HFF-Myc (cell line): ENCODE results near the gene SYPL2.
A peak's percentile ranks its signal among the peaks of the same experiment; 100 is the strongest.

ENCODE experiments used
- DNase-seq: peaks from one replicate; pipeline ENCODE4 v3.0.0-alpha.2; 2011; ENCODE audit warnings: low read depth; ENCODE audit errors: extremely low read depth
- H3K4me3 ChIP-seq: replicated peaks from 2 replicates; pipeline ENCODE4 v1.5.1; 2011; ENCODE audit warnings: low read depth, mild to moderate bottlenecking, control low read depth, low read length
- CTCF ChIP-seq: IDR thresholded peaks from 2 replicates; pipeline ENCODE4 v1.5.1; 2012; ENCODE audit warnings: mild to moderate bottlenecking, low read depth, low read length, control low read depth; ENCODE audit errors: missing control alignments

SYPL2 gene

GRCh38 chr1:109501644-109502363 is 35.5 kb downstream of the SYPL2 start:
- no peak for DNase-seq
- no peak for TF ChIP-seq CTCF

DNA sequence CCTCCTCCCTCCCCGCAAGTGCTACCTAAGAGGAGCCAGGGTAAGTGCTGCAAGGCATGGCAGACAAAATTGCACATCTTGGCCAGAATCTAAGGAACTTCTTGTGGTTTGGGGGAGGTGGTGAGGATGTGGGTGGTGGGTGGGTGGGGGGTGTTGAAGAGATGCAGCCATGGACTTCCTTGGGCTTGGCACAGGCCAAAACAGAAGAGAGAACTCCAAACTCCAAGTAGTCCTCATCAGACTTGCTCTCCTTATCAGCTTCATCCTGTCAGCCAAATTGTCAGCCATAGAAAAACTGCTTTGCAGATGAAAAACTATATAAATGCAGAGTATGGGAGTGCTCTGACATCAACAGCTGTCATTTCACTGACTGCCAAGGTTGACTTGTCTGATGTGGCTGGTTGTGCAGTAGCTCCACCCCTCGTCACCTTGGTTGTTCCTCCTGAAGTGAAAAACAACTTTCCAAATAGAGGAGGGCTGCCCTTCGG is 36.1 kb downstream of the SYPL2 start:
- TF ChIP-seq CTCF: no peak

More at GRCh38 chr1:109501644-109502363, 35.5 kb downstream of the SYPL2 start:
- H3K4me3 ChIP-seq: no peak overlapping the region

DNA sequence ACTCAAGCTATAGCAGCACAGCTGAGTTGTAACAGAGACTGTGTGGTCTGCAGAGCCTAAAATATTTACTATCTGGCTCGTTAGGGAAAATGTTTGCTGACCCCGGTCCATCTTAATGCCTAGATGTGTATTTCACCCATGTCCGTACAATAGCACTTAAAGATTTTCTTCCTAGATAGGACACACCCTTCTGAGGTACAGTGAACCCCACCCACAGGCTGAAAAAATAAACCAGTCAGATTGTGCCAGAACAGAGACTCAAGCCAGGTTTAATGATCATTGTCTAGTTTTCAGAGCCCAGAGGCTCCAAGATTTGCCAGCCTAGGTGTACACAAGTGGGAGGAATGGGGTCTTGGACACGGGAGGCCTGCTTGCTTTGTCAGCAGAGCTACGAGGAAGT is 37.6 kb downstream of the SYPL2 start:
- DNase-seq: no peak
- H3K4me3 ChIP-seq: no peak overlapping the region
- no peak for TF ChIP-seq CTCF

More for the DNA sequence above, 36.1 kb downstream of the SYPL2 start:
- no peak for DNase-seq
- H3K4me3 ChIP-seq: no peak overlapping the region

DNA sequence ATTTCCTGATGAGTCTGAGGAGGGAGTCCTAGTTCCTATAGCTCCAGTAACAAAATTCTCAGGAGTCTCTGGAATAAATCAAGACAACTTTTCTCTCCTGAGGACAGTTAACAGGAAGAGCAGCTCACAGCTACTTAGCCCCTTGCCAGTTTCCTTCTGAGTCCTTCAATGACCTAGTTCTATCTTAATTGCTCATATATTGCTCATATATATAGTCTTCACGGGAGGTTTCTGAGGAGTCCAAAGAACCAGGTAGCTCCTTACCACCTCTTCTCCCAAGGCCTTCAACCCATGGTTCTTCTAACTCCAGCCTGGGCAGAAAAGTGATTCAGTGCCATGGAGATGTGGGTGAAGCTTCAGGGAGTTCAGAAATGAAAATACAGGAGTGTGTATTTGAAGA is 38.6 kb downstream of the SYPL2 start:
- H3K4me3 ChIP-seq: no peak overlapping the region
- no peak for DNase-seq
- no peak for TF ChIP-seq CTCF

GRCh38 chr1:109508001-109508872 is 41.9 kb downstream of the SYPL2 start:
- no peak for TF ChIP-seq CTCF
- DNase-seq: no peak
- H3K4me3 ChIP-seq: no peak overlapping the region

DNA sequence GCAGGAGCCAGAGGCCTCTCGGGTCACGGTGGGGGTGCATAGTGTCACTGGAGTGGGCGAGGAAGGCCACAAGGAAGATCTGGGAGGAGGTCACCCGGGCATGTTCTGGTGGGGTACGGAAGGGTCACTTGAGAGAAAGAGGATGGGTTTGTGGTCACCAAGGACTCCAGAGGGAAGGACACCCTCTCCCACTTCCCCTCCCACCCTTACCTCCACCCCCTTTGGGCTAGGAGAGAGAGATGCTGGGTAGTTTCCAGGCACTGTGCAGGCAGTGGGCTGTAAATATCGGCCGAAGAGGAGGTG is 42.5 kb downstream of the SYPL2 start:
- no peak for TF ChIP-seq CTCF
- peak overlapping the region; percentile 46 for H3K4me3 ChIP-seq

More for the DNA sequence above, 42.5 kb downstream of the SYPL2 start:
- no peak for DNase-seq
